HepG2 (cell line): Measurements from ENCODE around the gene COL2A1.

Experiments used
- CCAR2 ChIP-seq: fragments of 200-400 bp; formaldehyde crosslinking; optimal IDR thresholded peaks from 2 replicates; pipeline ENCODE3; 2018; ENCODE audit warnings: low read depth, mild to moderate bottlenecking, low read length, moderate library complexity
- EZH2 ChIP-seq: conservative IDR thresholded peaks from 2 replicates; pipeline ENCODE4 v1.6.1; 2012; ENCODE audit warnings: mild to moderate bottlenecking, low read depth, low read length, moderate library complexity
- KDM1A ChIP-seq: IDR thresholded peaks from 2 replicates; pipeline ENCODE4 v1.6.1; 2016; ENCODE audit warnings: missing compliant biosample characterization
- SETDB1 ChIP-seq: sonication (generic); formaldehyde crosslinking; IDR thresholded peaks from 2 replicates; pipeline ENCODE4 v1.5.1; 2020; ENCODE audit warnings: missing genetic modification reagents, mild to moderate bottlenecking, borderline replicate concordance
- SIN3A ChIP-seq: IDR thresholded peaks from 2 replicates; pipeline ENCODE4 v1.6.1; 2011; ENCODE audit warnings: low read depth, mild to moderate bottlenecking, control low read depth, low read length, borderline replicate concordance
- SMAD3 ChIP-seq: sonication (generic); formaldehyde crosslinking; IDR thresholded peaks from 2 replicates; pipeline ENCODE4 v1.4.0; 2020; ENCODE audit warnings: missing genetic modification reagents
- SRSF1 ChIP-seq: fragments of 200-400 bp; formaldehyde crosslinking; optimal IDR thresholded peaks from 2 replicates; pipeline ENCODE3; 2017; ENCODE audit warnings: mild to moderate bottlenecking, low read depth, low read length, moderate library complexity
- ZMYM4 ChIP-seq: sonication (generic); formaldehyde crosslinking; IDR thresholded peaks from 2 replicates; pipeline ENCODE4 v1.8.1; 2023; ENCODE audit warnings: mild to moderate bottlenecking, missing genetic modification reagents
- ZNF678 ChIP-seq: sonication (generic); formaldehyde crosslinking; IDR thresholded peaks from 2 replicates; pipeline ENCODE4 v1.4.0; 2020; ENCODE audit warnings: mild to moderate bottlenecking, missing genetic modification reagents
- ZNF775 ChIP-seq: sonication (generic); formaldehyde crosslinking; IDR thresholded peaks from 2 replicates; pipeline ENCODE4 v1.4.0; 2020; ENCODE audit warnings: missing genetic modification reagents, mild to moderate bottlenecking, moderate library complexity, borderline replicate concordance
- TF ChIP-seq, protein P1 (sequence below): sonication (generic); formaldehyde crosslinking; IDR thresholded peaks from 2 replicates; pipeline ENCODE4 v1.4.0; 2020; ENCODE audit warnings: missing genetic modification reagents
- TF ChIP-seq, protein P2 (sequence below): sonication (generic); formaldehyde crosslinking; IDR thresholded peaks from 2 replicates; pipeline ENCODE4 v1.8.0; 2022; ENCODE audit warnings: missing genetic modification reagents, mild to moderate bottlenecking, borderline replicate concordance

DNA sequence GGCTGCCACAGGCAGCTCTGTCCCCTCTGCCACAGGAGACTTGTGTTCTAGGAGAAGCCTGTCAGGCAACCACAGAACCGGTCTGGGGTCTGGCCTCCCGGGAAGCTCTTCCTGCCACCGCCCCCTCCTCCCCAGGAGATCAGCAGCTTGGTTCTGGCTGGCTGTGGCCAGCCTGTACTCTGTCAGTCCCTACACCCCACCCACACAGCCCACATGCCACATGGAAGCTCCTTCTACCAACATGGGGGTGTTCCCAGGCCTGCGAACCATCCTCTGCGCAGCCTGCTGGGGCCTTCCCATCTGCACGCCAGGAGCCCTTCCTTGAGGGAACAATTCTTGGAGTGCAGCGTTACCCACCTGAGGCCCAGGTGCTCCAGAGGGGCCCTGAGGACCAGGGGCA is 24.1 kb downstream of the COL2A1 start:
- TF ChIP-seq, protein P1, sequence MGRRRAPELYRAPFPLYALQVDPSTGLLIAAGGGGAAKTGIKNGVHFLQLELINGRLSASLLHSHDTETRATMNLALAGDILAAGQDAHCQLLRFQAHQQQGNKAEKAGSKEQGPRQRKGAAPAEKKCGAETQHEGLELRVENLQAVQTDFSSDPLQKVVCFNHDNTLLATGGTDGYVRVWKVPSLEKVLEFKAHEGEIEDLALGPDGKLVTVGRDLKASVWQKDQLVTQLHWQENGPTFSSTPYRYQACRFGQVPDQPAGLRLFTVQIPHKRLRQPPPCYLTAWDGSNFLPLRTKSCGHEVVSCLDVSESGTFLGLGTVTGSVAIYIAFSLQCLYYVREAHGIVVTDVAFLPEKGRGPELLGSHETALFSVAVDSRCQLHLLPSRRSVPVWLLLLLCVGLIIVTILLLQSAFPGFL (CRISPR knock-in tag): no peak
- TF ChIP-seq SRSF1 (no peak), KDM1A (no peak), SIN3A (no peak), EZH2 (no peak), SETDB1 (no peak), ZNF775 (CRISPR knock-in tag) (no peak), SMAD3 (CRISPR knock-in tag) (no peak), CCAR2 (no peak), ZNF678 (CRISPR knock-in tag) (no peak), ZMYM4 (CRISPR knock-in tag) (no peak)
- TF ChIP-seq, protein P2, sequence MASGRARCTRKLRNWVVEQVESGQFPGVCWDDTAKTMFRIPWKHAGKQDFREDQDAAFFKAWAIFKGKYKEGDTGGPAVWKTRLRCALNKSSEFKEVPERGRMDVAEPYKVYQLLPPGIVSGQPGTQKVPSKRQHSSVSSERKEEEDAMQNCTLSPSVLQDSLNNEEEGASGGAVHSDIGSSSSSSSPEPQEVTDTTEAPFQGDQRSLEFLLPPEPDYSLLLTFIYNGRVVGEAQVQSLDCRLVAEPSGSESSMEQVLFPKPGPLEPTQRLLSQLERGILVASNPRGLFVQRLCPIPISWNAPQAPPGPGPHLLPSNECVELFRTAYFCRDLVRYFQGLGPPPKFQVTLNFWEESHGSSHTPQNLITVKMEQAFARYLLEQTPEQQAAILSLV (CRISPR knock-in tag): no peak
